PC-9 (cell line): ENCODE results near the gene GRAMD2B.

ENCODE experiments used
- CTCF ChIP-seq: fragments of 200-600 bp; sonication (generic); conservative IDR thresholded peaks from 2 replicates; pipeline ENCODE4 v1.6.1; 2017; ENCODE audit warnings: mixed run types, antibody characterized with exemption, mild to moderate bottlenecking, moderate library complexity
- EZH2 ChIP-seq: fragments of 200-600 bp; sonication (generic); IDR thresholded peaks from 2 replicates; pipeline ENCODE4 v1.8.0; 2017; ENCODE audit warnings: antibody characterized with exemption, low read depth

GRCh38 chr5:126481243-126481642, 58.0 kb downstream of the GRAMD2B start:
- no peak for TF ChIP-seq CTCF
- TF ChIP-seq EZH2: no peak
